ENCODE data around the gene DGCR8.

- TF ChIP-seq CTCF (IDR thresholded peaks at IDR 0.05) (no peak), POLR2A (IDR thresholded peaks at IDR 0.05) (no peak)
Measured at GRCh38 chr22:20064545-20065262, 15.3 kb upstream of the DGCR8 start.

Data from uterus (tissue), 2 donors.